OCI-LY3 (cell line): ENCODE data around the gene BEGAIN.

Experiments used
- H2AFZ ChIP-seq: fragments of 200-600, 300-600 bp; shearing (Covaris generic); 2 replicates; pipeline ENCODE4 v1.6.0; 2014; ENCODE audit warnings: antibody characterized with exemption, low read depth, low read length
- H3K27ac ChIP-seq: fragments of 200-600, 300-600 bp; sonication (generic); 2 replicates; pipeline ENCODE4 v1.5.1; 2014; ENCODE audit warnings: mild to moderate bottlenecking, low read length, moderate library complexity, mixed read lengths
- H3K27me3 ChIP-seq: fragments of 200-600, 300-600 bp; sonication (generic); 2 replicates; pipeline ENCODE4 v1.6.1; 2014; ENCODE audit warnings: low read depth, low read length, mixed read lengths
- H3K36me3 ChIP-seq: fragments of 200-600, 300-600 bp; sonication (generic); replicated peaks from 2 replicates; pipeline ENCODE3; 2014; ENCODE audit warnings: low read depth, low read length, mixed read lengths
- H3K4me1 ChIP-seq: fragments of 300-600, 200-600 bp; sonication (generic); 2 replicates; pipeline ENCODE4 v1.6.1; 2014; ENCODE audit warnings: low read length, mixed read lengths
- H3K4me2 ChIP-seq: fragments of 200-600, 300-600 bp; sonication (generic); 2 replicates; pipeline ENCODE4 v1.6.1; 2014; ENCODE audit warnings: low read length, mixed read lengths
- H3K4me3 ChIP-seq: fragments of 300-600, 200-600 bp; sonication (generic); 2 replicates; pipeline ENCODE4 v1.5.1; 2014; ENCODE audit warnings: antibody characterized with exemption, mild to moderate bottlenecking, low read length, moderate library complexity
- H3K79me2 ChIP-seq: fragments of 300-600, 200-600 bp; shearing (Covaris generic); 2 replicates; pipeline ENCODE4 v1.6.1; 2014; ENCODE audit warnings: mild to moderate bottlenecking, low read length, mixed read lengths
- H3K9ac ChIP-seq: fragments of 300-600, 200-600 bp; shearing (Covaris generic); 2 replicates; pipeline ENCODE4 v1.6.0; 2014; ENCODE audit warnings: mild to moderate bottlenecking, low read length, moderate library complexity
- H3K9me3 ChIP-seq: fragments of 200-600, 300-600 bp; shearing (Covaris generic); 2 replicates; pipeline ENCODE4 v1.6.1; 2014; ENCODE audit warnings: low read length, mixed read lengths; ENCODE audit not compliant: insufficient read depth
- H4K20me1 ChIP-seq: fragments of 200-600, 300-600 bp; sonication (generic); 2 replicates; pipeline ENCODE4 v1.6.1; 2016; ENCODE audit warnings: low read length, mixed read lengths; ENCODE audit not compliant: insufficient read depth
- EZH2phosphoT487 ChIP-seq: fragments of 200-600 bp; shearing (Covaris generic); IDR thresholded peaks from 2 replicates; pipeline ENCODE4 v1.6.1; 2018; ENCODE audit warnings: antibody characterized with exemption, mixed run types, low read depth
- TF ChIP-seq, protein P1 (sequence below): fragments of 200-600, 300-600 bp; sonication (generic); IDR thresholded peaks from 2 replicates; pipeline ENCODE4 v1.5.1; 2014; ENCODE audit warnings: antibody characterized with exemption, low read length, low read depth

The BEGAIN gene

DNA sequence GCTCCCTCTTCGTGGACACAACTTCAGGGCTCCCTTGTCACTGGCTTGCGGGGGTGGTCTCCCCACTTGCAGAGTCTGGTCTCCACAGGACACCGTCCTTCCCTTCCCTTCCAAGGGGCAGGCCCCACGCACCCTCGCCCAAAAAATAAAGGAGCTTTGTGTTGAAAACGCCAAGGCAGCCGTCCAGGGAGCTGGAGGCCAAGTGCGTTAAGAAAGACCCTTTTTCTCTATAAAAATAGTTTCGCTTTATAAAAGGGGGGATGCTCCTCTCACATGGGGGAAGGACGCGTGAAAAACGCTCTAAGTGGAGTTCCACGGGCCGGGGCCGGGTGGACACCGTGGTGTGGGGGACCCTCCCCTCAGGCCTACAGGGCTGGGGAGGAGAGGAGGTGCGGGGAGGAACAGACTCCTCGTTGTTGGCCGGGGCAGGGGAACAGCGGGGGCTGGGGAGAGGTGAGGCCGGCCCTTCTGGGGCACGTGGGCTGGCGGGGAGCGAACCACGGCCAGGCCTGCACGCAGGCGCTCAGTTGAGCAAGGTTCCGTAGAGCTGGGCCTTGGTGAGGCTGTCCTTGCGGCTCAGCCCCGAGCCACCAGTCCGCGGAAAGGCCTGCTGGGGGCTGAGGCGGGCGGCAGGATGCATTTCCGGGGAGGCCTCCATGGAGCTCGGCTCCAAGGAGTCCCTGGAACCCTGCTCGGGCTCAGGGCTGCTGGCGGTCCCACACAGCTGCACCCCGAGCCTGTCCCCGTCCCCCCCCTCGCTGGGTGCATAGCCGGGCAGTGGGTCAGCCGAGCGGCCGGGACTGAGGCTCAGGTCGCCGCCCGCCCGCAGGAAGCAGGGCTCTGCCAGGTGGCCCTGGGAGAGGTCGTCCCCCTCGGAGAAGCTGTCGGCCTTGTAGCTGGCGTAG lies 49.5 kb downstream of the BEGAIN start:
- Histone ChIP-seq H3K4me2 (no peak overlapping the region), H3K4me1 (no peaks in the 10 kb centered on the region), H4K20me1 (no peaks in the 10 kb centered on the region), H3K27me3 (no peaks in the 10 kb centered on the region), H3K9me3 (no peaks in the 10 kb centered on the region), H3K79me2 (no peaks in the 10 kb centered on the region), H3K36me3 (no peaks in the 10 kb centered on the region), H2AFZ (no peak overlapping the region), H3K27ac (no peak overlapping the region), H3K4me3 (no peak overlapping the region), H3K9ac (no peak overlapping the region)
- TF ChIP-seq, protein P1, sequence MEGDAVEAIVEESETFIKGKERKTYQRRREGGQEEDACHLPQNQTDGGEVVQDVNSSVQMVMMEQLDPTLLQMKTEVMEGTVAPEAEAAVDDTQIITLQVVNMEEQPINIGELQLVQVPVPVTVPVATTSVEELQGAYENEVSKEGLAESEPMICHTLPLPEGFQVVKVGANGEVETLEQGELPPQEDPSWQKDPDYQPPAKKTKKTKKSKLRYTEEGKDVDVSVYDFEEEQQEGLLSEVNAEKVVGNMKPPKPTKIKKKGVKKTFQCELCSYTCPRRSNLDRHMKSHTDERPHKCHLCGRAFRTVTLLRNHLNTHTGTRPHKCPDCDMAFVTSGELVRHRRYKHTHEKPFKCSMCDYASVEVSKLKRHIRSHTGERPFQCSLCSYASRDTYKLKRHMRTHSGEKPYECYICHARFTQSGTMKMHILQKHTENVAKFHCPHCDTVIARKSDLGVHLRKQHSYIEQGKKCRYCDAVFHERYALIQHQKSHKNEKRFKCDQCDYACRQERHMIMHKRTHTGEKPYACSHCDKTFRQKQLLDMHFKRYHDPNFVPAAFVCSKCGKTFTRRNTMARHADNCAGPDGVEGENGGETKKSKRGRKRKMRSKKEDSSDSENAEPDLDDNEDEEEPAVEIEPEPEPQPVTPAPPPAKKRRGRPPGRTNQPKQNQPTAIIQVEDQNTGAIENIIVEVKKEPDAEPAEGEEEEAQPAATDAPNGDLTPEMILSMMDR = no peak

DNA sequence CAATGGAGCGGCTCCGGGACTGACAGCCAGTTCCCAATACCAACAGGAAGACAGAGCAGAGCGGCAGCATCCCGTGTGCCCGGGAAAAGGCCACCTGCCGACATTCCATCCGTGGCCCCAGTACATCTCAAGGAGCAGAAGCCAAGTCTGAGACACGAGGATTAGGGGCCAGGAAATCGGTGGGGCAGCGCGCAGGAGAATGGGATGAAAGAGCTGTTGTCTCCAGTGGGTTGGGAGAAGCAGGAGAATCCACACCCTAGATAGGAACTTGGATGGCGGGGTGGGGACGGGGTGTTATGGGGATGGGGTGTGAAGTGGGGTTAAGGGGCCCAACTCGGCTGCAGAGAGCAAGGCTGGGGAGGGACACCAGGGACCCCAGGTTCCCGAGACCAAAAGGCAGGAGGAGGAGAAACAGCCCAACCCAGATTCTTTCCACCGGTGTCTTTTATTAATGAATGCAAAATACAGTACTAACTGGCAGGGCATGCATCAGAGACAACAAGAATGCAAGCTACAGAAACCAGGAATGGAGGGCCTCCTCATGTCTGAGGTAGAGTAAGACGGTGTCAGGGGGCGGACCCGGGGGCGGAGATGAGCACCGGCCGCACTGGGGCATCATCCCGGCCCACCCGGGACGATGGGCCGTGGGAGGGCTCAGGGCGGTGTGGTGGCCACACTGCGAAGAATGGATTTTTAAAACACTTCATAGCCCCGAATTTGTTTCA lies 50.3 kb downstream of the BEGAIN start:
- no peaks in the 10 kb centered on the region for H3K36me3 ChIP-seq
- no peaks in the 10 kb centered on the region for H3K9me3 ChIP-seq
- no peaks in the 10 kb centered on the region for H4K20me1 ChIP-seq
- TF ChIP-seq EZH2phosphoT487 = no peak
- TF ChIP-seq, protein P1 = no peak
- H3K4me2 ChIP-seq = no peak overlapping the region
- no peak overlapping the region for H3K4me3 ChIP-seq
- H3K9ac ChIP-seq = no peak overlapping the region
- no peak overlapping the region for H2AFZ ChIP-seq
- no peaks in the 10 kb centered on the region for H3K27me3 ChIP-seq
- no peaks in the 10 kb centered on the region for H3K4me1 ChIP-seq
- no peak overlapping the region for H3K27ac ChIP-seq
- H3K79me2 ChIP-seq = no peaks in the 10 kb centered on the region

DNA sequence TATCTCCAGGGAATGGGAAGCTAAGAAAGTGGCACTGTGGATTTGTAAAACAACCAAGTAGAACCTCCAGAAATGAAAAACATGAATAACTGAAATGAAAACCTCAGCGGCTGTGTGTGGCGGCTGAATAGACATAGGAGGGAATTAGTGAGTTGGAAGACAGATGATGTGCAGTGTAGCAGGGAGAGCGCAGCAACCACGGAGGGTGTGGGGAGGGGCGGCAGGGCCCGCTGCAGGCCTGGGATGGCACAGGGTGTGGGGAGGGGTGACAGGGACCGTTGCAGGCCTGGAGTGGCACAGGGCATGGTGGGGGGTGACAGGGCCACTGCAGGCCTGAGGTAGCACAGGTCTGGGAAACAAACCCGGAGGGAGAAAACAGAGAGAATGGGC lies 51.1 kb downstream of the BEGAIN start:
- Histone ChIP-seq H3K4me3 (no peak overlapping the region), H3K27me3 (no peaks in the 10 kb centered on the region), H3K9me3 (no peaks in the 10 kb centered on the region), H4K20me1 (no peaks in the 10 kb centered on the region), H2AFZ (no peak overlapping the region), H3K27ac (no peak overlapping the region), H3K4me1 (no peaks in the 10 kb centered on the region), H3K4me2 (no peak overlapping the region), H3K9ac (no peak overlapping the region), H3K79me2 (no peaks in the 10 kb centered on the region), H3K36me3 (no peaks in the 10 kb centered on the region)
- TF ChIP-seq EZH2phosphoT487 = no peak
- TF ChIP-seq, protein P1 = no peak
